DMS 273 (cell line): ENCODE results near the gene VPS4A.
"Not testable (repeated sequence)": the region's sequence is repeated elsewhere in the genome, so short reads cannot be mapped to it uniquely, and the experiment has no call there.

Experiments used
- DNase-seq: peaks from one replicate; lab custom pipeline; 2025; ENCODE audit not compliant: unreplicated experiment; lab: John Stamatoyannopoulos, UW

VPS4A gene

DNA sequence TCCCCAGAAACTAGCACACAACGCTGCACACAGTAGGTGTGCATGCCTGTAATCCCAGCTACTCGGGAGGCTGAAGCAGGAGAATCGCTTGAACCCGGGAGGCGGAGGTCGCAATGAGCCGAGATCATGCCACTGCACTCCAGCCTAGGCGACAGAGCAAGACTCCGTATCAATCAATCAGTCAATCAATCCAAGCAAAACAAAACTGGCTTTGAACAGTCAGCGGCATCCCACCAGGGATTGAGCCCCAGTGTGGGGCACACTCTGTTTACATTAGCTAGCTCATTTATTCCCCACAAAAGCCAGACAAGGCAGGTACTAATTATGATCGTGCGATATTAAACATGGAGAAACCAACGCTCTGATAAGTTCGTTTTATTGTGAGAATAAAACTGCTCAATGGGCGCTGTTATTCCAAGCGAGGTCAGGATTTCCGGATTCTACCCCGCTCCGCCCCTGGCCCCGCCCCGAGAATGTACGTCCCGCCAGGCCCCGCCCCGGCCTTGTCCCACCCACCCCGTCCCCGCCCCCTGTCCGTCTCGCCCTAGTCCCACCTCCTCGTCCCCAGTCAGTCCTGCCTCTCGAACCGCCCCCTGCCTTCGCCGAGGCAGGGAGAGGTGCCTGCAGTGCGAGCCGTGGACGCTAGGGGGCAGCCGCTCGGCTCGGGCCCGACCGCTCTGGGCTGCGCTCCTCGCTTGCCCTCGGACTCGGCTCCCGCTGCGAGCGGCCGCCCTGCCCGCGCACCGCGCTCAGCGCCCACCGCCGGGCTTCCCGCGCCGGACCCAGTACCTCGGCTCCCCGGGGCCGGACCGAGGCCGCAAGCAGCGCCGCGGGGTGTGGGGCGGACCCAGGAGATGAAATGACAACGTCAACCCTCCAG, at the start of gene VPS4A:
TSS of gene VPS4A (plus strand) at position 698 of the 880 bp plus-strand sequence. CDS start at position 860, 162 bp downstream.
- DNase-seq = peak; percentile 98

GRCh38 chr16:69266334-69267063, 44.7 kb upstream of the VPS4A start:
- DNase-seq = no peak

- no peak for DNase-seq
Measured at GRCh38 chr16:69267633-69268032, 43.5 kb upstream of the VPS4A start.

DNA sequence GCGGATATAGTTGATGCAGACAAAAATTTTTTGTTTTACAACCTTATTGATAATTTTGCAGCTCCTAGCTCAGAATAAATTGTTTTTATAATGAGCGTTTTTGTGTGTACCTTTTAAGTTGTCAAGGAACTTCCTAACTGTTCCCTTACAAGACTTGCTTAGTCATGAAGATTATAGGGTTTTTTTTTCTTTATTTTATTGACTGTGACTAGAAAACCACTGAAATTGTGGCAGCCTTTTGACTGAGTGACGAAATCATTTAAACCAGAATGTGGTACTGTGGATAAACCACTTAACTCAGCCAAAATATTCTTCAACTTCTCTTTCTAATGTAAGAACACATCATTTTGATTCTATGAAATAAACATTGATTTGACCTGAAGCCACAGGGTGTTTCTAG, 40.8 kb upstream of the VPS4A start:
- DNase-seq = no peak

GRCh38 chr16:69270831-69271230, 40.3 kb upstream of the VPS4A start:
- DNase-seq = no peak

DNA sequence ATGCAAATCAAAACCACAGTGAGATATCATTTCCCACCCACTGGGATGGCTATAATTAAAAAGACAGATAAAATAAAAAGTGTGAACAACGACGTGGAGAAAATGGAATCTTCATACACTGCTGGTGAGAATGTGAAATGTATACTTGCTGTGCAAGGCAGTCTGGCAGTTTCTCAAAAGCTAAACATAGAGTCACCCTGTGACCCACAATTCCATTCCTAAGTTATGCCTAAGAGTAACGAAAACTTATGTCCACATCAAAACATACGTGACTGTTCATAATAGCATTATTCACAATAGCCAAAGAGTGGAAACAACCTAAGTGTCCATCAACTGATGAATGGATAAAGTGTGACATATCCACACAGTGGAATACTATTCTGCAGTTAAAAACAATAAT, 38.1 kb upstream of the VPS4A start:
- DNase-seq = no peak

DNA sequence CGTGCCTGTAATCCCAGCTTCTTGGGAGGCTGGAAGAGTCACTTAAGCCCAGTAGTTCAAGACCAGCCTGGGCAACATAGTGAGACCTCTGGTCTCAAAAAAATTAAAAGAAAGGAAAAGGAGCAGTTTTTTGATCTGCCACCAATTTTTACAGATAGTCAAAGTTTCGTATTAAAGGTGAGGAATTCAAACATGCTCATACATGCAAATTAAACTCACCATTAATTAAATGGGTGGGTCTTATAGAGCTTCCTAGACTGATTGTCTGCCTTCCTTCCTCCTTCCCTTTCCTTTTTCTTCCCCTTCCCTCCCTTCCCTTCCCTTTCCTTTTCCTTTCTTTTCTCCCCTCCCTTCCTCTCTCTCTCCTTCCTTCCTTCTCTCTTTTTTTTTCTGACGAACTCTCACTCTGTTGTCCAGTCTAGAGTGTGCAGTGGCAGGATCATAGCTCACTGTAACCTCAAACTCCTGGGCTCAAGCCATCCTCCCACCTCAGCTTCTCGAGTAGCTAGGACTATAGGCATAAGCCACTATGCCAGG, 36.4 kb upstream of the VPS4A start:
- no peak for DNase-seq

DNA sequence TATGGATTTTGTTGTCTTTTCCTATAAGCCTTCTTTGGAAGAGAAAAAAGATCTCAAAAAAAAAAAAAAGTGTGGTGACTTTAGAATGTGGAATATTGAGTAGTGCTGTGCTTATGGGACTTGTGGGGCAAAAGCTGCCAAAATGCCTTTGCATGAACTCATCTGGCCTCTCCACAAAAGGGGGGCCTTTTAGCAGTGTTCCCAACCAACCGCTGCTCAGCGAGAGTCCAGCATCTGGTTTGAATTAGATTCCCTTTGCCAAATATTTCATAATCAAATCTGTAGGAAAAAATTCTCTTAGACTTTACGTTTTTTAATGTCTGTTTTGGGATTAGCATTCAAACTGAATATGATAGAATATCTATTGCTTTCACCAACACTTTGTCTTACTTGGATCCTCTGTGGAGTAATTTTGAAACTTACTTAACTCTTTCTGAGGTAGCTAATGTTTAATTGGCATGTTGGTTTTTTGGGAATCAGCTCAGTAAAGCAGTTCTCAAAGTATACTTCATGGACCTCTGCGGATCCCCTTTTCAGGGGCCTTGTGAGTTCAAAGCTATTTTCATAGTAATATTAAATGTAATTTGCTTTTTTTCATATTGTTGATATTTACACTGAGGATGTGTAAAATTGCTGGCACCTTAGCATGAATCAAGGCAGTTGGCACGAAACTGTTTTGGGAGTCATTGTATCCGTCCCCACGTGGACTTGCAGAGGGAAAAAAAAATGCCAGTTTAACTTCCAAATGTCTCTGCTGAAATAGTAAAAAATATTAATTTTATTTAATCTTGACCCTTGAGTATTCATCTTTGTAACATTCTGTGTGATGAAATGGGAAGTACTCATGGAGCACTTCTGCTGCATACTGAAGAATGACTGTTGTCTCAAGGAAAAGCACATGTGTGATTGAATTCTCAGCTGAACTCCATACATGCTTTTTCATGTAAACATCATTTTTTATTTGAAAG, 34.7 kb upstream of the VPS4A start:
- peak; percentile 12 for DNase-seq

- DNase-seq = no peak
Measured at GRCh38 chr16:69277413-69277812, 33.7 kb upstream of the VPS4A start.

DNA sequence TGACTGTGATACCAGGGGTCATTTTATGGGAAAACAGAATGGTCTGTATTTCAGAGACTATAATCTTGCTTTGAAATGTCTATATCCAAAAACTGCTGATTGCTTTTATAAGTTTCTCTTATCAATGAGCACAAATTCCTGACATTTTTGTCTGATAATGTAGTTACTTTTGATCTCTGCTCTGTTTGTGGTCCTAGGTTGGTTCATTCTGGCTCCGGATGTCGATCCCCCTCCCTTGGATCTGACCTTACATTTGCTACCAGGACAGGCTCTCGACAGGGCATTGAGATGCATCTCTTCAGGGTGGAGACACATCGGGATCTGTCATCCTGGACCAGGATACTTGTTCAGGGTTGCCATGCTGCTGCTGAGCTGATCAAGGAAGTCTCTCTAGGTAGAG, 27.3 kb upstream of the VPS4A start:
- DNase-seq = no peak

DNA sequence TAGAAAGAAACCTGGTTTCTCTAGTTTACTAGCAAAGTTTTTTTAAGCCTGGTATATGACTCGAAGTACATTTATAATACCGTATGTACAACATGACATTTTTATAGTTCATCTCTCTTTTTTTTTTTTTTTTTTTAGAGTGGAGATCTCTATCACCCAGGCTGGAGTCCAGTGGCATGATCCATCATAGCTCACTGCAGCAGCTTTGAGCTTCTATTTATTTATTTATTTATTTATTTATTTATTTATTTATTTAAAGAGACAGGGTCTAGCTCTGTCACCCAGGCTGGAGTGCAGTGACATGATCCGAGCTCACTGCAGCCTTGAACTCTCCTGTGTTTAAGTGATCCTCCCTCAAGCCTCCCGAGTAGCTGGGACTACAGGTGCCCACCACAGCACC, 25.9 kb upstream of the VPS4A start:
- no peak for DNase-seq

DNA sequence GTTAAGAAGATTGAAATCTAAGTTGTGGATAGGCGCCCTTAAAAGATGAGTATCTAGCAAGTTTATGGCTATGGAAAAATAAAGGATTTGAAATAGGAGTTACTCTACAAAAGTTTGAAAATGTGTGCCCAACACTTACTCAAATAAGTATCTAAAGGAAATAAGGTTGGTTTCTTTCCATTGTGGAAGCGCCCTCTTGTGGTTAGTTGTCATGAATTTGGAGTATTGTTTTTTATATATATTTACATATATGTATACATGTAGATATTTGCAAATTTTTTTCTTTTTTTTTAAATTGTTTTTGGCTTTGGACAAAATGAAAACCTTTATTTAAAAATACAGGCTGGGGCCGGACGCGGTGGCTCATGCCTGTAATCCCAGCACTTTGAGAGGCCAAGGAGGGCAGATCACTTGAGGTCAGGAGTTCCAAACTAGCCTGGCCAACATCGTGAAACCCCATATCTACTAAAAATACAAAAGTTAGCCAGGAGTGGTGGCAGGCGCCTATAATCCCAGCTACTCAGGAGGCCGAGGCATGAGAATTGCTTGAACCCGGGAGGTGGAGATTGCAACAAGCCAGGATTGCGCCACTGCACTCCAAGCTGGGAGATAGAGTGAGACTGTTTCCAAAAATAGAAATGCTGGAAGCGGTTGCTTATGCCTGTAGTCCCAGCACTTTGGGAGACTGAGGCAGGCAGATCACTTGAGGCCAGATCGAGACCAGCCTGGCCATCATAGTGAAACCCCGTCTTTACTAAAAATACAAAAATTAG, 24.0 kb upstream of the VPS4A start:
- peak; percentile 81 for DNase-seq

GRCh38 chr16:69291657-69292056, 19.5 kb upstream of the VPS4A start:
- not testable (repeated sequence) for DNase-seq

GRCh38 chr16:69293401-69293800, 17.7 kb upstream of the VPS4A start:
- peak; percentile 17 for DNase-seq

GRCh38 chr16:69294051-69294450, 17.1 kb upstream of the VPS4A start:
- no peak for DNase-seq

GRCh38 chr16:69296771-69297170, 14.4 kb upstream of the VPS4A start:
- DNase-seq = not testable (repeated sequence)

DNA sequence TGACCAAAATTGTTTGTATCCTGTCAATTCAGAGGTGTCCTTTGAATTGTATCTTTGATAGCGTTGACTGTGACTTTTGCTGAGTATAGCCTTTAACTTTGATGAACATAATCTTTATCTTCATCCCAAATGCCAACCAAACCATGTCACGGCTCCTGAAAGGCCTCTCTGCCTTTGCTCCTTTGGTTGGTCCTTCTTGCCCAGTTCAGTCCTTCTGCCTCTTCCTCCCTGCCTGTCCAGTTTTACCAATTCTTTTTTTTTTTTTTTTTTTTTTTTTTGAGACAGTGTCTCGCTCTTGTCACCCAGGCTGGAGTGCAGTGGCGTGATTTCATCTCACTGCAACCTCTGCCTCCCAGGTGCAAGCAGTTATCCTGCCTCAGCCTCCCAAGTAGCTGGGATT, 12.9 kb upstream of the VPS4A start:
- no peak for DNase-seq

GRCh38 chr16:69301187-69301586, 10.0 kb upstream of the VPS4A start:
- DNase-seq = no peak

DNA sequence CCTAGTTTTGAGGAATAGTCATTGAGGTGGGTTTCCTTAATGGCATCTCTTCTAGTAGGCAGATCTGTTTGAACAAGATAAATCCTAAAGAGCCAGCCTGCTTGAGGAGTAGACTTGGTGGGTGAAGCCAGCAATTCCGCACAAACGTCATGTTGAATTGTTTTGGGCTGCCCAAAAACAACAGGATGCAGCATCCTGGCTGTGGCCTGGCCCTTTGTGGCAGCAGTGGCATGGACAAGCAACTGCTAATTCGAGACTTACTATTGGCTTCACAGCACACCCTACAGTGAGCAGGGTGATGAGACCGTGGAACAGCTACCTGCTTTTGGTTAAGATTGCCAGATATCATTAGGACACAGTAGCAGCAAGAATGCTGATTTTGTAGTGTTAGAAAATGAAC, 9.3 kb upstream of the VPS4A start:
- DNase-seq = no peak

DNA sequence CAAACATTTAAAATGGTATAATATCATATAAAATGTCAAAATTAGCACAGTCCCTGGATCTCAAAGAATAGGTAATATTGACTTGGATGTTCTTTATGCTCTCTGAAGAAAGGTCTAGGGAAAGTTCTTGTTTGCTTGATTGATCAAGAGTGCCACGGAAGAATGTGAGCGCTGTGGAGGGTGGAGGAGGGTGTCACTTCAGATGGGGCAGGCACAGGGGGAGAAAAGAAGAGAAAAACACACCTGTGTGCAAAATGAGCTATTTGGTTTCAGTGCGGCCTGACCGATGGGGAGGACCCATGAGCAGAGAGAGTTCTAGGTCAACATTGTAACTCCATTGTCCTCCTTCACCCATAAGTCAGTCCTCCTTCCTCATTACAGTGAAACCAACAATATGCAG, 8.8 kb upstream of the VPS4A start:
- DNase-seq = no peak
